CD4-positive, alpha-beta T cell treated with Interleukin-4 for 4 hours (primary cell): ENCODE data around the gene NFKB1.
"Not testable (repeated sequence)": the region's sequence is repeated elsewhere in the genome, so short reads cannot be mapped to it uniquely, and the experiment has no call there.

ENCODE experiments used
- DNase-seq: peaks from one replicate; pipeline ENCODE4 v3.0.0-alpha.2; 2020

Gene NFKB1

GRCh38 chr4:102500696-102501446 lies at the start of gene NFKB1:
Gene NFKB1, plus strand, starts transcription at chr4:102501359. Its CDS starts 24,160 bp downstream, at chr4:102525519.
- DNase-seq: peak; percentile 89

GRCh38 chr4:102452854-102453253 lies 48.3 kb upstream of the NFKB1 start:
- no peak for DNase-seq

- no peak for DNase-seq
These were observed 47.3 kb upstream of the NFKB1 start for GRCh38 chr4:102453827-102454226.

GRCh38 chr4:102454268-102454667 lies 46.9 kb upstream of the NFKB1 start:
- no peak for DNase-seq

- DNase-seq: no peak
These were observed 46.0 kb upstream of the NFKB1 start for GRCh38 chr4:102454981-102455685.

GRCh38 chr4:102455750-102456149 lies 45.4 kb upstream of the NFKB1 start:
- DNase-seq: no peak

GRCh38 chr4:102466298-102466697 lies 34.9 kb upstream of the NFKB1 start:
- no peak for DNase-seq

GRCh38 chr4:102469806-102470205 lies 31.4 kb upstream of the NFKB1 start:
- no peak for DNase-seq

GRCh38 chr4:102472441-102473013 lies 28.6 kb upstream of the NFKB1 start:
- no peak for DNase-seq

- DNase-seq: no peak
These were observed 27.7 kb upstream of the NFKB1 start for GRCh38 chr4:102473476-102473875.

- no peak for DNase-seq
These were observed 26.2 kb upstream of the NFKB1 start for GRCh38 chr4:102474736-102475504.

GRCh38 chr4:102477657-102478056 lies 23.5 kb upstream of the NFKB1 start:
- no peak for DNase-seq

- no peak for DNase-seq
These were observed 23.0 kb upstream of the NFKB1 start for GRCh38 chr4:102478186-102478585.

GRCh38 chr4:102479832-102480231 lies 21.3 kb upstream of the NFKB1 start:
- not testable (repeated sequence) for DNase-seq

- DNase-seq: no peak
These were observed 18.0 kb upstream of the NFKB1 start for GRCh38 chr4:102483120-102483519.

GRCh38 chr4:102483990-102484692 lies 17.0 kb upstream of the NFKB1 start:
- not testable (repeated sequence) for DNase-seq

- no peak for DNase-seq
These were observed 8.5 kb upstream of the NFKB1 start for GRCh38 chr4:102492531-102493241.

- no peak for DNase-seq
These were observed 7.9 kb upstream of the NFKB1 start for GRCh38 chr4:102493257-102493656.

GRCh38 chr4:102493794-102494193 lies 7.4 kb upstream of the NFKB1 start:
- DNase-seq: no peak

- DNase-seq: no peak
These were observed 6.6 kb upstream of the NFKB1 start for GRCh38 chr4:102494603-102495002.

- no peak for DNase-seq
These were observed 3.2 kb upstream of the NFKB1 start for GRCh38 chr4:102497986-102498385.

GRCh38 chr4:102500352-102500695 lies 835 bp upstream of the NFKB1 start:
- DNase-seq: peak; percentile 40
